GM19395 (cell line): Measurements from ENCODE around the gene PRIMPOL.
"Not testable (repeated sequence)": the region's sequence is repeated elsewhere in the genome, so short reads cannot be mapped to it uniquely, and the experiment has no call there.

Experiments
- ATAC-seq: cut with Tn5 transposase; IDR thresholded peaks from one replicate; pipeline ENCODE4 v1.9.1; 2021; ENCODE audit warnings: mild to moderate bottlenecking, moderate library complexity; ENCODE audit not compliant: unreplicated experiment

Gene PRIMPOL, protein sequence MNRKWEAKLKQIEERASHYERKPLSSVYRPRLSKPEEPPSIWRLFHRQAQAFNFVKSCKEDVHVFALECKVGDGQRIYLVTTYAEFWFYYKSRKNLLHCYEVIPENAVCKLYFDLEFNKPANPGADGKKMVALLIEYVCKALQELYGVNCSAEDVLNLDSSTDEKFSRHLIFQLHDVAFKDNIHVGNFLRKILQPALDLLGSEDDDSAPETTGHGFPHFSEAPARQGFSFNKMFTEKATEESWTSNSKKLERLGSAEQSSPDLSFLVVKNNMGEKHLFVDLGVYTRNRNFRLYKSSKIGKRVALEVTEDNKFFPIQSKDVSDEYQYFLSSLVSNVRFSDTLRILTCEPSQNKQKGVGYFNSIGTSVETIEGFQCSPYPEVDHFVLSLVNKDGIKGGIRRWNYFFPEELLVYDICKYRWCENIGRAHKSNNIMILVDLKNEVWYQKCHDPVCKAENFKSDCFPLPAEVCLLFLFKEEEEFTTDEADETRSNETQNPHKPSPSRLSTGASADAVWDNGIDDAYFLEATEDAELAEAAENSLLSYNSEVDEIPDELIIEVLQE

DNA sequence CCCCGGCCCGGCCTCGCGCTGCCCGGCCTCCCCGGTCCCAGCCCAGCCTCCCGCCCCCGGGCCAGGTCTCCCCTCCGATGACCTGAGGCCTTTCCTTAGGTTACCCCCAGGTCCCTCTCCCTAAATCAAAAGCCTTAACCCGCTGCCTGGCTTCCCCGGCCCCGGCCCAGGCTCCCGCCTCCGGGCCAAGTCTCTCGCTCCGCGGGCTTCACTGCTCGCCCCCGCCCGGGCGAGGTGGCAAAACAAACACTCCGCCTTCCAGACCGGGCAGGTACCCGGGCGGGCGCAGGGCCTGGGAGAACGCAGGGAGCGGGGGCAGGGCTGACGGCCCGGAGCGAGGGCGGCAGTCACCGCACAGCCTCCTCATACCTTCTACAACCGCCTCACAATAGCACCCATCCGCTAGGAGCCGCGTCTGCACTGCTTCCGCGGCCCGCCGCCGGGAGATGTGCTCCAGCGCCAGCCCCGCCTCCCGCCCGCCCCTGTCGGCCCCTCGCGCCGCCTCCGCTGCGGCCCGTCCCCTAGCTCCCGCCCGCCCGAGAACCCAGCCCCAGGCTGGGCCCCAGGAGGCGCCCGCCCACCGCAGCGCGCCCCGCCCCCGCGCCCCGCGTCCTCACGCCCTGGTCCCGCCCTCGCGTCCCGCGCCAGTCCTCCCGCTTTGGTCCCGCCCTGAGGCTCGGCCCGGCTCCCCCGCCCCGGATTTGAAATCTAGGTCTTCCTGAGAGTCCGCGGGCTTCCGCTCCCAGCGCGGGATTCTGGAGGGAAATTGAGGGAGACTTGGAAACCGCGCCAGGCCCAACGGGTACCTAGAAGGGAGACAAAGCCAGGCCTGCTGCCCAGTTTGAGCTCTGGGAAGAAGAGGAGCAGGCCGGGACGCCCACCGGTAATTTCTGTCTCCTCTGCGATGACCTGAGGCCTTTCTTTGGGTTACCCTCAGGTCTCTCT lies at the start of gene PRIMPOL, which contains the start of gene CASP3:
Gene PRIMPOL (plus strand): TSS at position 713 of the 945 bp plus-strand sequence. CDS start 7,403 bp downstream, outside the sequence.
Gene CASP3 (minus strand): TSS at position 422 of the 945 bp plus-strand sequence. CDS start 10,994 bp downstream, outside the sequence.
- ATAC-seq: peak; percentile 79

DNA sequence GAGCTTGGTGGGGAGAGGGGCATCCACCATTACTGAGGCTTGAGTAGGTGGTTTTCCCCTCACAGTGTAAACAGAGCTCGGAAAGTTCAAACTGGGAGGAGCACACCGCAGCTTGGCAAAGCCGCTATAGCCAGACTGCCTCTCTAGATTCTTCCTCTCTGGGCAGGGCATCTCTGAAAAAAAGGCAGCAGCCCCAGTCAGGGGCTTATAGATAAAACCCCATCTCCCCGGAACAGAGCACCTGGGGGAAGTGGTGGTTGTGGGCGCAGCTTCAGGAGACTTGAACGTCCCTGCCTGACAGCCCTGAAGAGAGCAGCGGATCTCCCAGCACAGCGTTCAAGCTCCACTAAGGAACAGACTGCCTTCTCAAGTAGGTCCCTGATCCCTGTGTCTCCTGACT lies 48.6 kb upstream of the PRIMPOL start:
- ATAC-seq: not testable (repeated sequence)

DNA sequence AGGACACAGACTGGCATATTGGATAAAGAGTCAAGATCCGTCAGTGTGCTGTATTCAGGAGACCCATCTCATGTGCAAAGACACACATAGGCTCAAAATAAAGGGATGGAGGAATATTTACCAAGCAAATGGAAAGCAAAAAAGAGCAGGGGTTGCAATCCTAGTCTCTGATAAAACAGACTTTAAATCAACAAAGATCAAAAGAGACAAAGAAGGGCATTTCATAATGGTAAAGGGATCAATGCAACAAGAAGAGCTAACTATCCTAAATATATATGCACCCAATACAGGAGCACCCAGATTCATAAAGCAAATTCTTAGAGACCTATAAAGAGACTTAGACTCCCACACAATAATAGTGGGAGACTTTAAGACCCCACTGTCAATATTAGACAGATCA lies 46.7 kb upstream of the PRIMPOL start:
- ATAC-seq: not testable (repeated sequence)

DNA sequence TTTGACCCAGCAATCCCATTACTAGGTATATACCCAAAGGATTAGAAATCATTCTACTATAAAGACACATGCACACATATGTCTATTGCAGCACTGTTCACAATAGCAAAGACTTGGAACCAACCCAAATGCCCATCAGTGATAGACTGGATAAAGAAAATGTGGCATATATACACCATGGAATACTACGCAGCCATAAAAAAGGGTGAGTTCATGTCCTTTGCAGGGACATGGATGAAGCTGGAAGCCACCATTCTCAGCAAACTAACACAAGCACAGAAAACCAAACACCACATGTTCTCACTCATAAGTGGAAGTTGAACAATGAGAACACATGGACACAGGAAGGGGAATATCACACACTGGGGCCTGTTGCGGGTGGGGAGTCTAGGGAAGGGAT lies 42.1 kb upstream of the PRIMPOL start:
- not testable (repeated sequence) for ATAC-seq

DNA sequence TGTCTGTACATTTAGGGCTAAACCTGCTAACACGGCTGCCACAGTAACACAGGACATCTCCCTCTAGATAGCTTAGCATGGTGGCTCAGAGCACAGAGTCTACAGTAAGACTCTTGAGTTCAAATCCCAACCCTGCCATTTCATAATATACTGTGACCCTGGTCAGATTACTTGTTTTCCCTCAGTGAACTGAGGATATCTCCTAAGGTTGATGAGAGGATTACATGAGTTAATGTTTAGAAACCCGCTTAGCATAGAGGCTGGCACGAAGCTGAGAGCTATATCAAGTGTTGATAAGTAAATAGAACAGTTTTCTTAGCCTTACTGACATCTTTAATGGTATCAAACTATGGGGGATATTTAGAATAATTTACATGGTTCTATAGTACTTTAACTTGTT lies 37.5 kb upstream of the PRIMPOL start:
- ATAC-seq: no peak

DNA sequence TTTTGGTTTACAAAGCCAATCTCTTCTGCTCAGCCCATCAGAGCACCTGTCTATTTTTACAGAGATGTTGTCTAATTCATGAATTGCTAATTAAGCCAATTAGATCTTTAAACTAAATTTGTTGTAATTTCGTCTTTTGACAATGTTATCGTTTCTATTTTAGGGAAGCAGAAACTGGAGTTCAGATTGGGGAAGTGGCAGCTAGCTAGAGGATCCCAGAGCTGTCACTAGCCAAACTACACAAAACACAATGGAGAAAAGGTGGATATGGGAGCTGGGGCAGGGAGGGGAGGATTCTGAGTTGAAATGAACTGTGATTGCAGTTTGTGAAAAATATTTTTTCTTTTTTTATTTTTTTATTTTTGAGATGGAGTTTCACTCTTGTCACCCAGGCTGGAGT lies 36.1 kb upstream of the PRIMPOL start:
- no peak for ATAC-seq

DNA sequence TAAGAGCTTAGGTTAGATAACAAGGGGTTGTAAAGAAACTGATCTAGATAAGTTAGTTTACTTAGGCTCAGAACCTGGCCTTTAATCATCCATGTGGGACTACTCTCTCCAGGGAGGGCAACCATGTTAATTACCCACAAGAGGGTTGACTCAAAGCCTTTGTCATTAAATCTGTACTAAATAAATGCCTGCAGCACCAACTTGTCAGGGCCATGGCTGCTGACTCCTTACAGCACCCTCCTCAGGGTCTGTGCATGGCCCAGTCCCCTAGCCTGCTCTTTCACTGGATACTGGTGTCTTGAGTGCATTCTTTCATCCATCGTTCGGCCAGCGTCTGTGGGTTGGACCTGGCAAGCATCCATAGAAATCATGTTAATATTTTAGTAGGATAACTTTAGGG lies 35.0 kb upstream of the PRIMPOL start:
- ATAC-seq: no peak

DNA sequence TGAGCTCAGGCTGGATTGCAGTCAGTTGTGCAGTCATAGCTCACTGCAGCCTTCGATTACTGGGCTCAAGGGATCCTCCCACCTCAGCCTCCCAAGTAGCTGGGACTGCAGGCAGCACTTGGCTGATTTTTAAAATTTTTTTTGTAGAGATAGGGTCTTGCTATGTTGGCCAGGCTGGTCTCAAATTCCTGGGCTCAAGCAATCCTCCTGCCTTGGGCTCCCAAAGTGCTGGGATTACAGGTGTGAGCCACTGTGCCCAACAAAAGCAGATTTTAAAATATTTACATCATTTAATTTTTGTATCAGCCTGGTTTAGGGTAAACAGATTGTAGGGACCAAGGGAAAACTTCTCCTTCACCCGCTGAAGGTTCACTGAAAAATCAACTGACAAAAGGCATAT lies 33.4 kb upstream of the PRIMPOL start:
- ATAC-seq: not testable (repeated sequence)

DNA sequence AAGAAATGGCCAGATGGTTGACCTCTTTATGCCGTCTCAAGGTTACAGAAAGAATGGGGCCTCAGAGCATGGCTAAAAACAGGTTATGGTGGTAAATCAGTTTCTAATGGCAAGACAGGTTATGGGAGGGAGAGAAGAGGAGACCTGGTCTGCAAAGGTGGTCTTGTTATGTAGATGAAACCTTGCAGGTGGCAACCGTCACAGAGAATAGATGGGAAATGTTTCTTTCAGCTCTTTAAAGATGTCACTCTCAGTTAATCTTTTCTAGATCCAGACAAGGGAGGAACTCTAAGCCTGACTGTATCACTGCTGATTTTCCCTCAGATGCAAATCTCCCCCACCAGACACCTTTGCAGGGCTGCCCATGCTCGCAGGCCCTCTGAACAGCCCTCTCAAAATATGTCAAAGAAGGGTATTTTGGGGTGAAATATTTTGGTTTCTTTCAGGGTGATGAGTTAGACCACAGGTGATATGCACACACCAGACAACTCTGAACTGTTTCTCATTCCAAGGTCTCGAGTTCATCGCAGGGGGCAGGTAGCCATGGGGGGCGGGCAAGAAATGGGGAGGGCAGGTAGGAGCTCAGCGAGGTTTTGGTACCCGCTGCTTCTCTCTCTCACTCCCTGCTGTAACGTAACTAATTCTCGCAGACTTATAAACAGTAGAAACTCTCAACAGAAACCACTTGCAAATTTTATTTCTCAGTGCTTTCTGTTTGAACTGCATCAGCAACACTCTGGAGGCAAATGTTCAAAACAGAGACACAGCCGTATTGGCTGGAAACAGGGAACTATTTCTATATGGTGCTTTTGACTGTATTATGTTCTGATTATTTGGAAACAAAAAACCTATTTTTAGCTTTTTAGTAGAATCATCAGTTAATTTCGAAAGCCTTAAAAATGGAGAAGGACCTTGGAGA lies 32.6 kb upstream of the PRIMPOL start:
- ATAC-seq: peak; percentile 89

DNA sequence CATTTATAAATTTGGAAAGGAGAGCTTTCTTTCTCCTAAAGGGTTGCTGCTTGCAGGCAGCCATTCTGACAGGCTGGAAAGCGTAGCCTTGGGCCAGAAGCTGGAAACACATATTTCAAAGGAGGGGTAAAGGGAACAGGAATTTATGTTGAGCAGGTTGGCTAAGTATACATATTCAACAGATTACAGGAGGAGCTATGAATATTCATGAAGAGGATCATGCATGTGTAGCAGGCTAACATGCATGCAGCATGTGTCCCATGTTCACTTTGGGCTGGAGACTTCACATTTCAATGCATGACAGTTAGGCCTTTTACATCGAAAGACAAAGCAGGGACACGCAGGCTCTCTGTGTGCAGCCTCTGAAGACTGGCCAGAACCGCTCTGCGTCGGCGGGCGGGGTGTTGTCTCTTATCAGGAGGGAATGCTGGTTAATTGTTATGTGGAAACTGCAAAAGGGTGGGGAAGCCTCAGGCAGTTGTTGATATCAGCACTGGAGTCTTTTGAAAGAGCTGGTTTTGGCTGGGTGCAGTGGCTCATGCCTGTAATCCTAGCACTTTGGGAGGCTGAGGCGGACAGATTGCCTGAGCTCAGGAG lies 31.8 kb upstream of the PRIMPOL start:
- ATAC-seq: no peak

DNA sequence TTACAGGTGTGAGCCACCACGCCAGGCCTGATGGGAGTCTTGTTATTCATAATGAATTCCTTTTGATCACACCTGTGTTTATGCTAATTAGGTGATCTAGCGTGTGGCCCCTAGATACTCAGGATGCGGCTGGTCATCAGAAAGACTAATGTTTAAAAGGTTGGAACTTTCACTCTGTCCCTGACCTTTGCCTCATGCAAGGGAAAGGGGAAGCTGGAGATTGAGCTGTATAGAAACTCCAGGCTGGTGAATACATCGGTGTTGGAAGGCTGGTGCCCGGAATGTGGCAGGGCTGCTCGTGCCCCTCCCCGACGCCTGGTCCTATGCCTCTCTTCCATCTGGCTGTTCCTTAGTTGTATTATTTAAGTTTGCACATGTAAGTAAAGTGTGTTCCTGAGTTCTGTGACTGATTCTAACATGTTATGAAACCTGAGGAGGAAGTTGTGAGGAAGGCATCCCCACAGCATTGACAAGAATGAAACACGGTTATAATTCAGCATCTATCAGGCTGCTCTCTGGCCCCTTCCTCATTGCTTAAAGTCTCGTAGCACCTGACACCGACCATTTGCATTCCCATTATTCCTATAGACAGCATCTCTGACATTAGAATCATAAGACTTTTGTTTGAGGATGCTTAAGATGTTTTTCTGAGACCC lies 29.2 kb upstream of the PRIMPOL start:
- no peak for ATAC-seq

DNA sequence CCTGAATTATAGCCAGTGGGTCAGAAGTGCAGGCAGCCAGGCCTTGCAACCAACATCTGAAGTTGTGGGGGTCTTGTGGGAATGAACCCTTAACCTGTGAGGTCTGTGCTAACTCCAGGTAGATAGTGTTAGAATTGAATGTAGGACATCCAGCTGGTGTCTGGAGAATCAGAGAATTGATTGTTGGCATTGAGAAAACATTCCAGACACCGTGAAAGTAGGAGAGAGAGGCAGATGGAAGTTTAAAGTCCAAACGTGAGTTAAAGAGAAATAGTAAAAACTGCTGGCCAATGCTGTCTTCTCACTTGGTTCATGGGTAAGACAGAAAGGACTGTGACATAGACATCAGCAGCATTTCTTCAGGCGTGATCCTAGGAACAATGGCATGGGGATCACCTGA lies 28.0 kb upstream of the PRIMPOL start:
- ATAC-seq: no peak

DNA sequence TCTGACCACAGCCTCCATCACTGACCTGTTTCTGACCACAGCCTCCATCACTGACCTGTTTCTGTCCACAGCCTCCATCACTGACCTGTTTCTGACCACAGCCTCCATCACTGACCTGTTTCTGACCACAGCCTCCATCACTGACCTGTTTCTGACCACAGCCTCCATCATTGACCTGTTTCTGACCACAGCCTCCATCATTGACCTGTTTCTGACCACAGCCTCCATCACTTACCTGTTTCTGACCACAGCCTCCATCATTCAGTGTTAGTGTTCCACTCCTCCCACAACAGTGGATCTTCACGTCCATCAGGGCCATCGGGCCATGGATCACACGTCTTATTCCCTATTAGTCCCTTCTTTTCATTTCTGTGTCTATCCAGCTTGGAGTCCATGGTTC lies 25.0 kb upstream of the PRIMPOL start:
- not testable (repeated sequence) for ATAC-seq

DNA sequence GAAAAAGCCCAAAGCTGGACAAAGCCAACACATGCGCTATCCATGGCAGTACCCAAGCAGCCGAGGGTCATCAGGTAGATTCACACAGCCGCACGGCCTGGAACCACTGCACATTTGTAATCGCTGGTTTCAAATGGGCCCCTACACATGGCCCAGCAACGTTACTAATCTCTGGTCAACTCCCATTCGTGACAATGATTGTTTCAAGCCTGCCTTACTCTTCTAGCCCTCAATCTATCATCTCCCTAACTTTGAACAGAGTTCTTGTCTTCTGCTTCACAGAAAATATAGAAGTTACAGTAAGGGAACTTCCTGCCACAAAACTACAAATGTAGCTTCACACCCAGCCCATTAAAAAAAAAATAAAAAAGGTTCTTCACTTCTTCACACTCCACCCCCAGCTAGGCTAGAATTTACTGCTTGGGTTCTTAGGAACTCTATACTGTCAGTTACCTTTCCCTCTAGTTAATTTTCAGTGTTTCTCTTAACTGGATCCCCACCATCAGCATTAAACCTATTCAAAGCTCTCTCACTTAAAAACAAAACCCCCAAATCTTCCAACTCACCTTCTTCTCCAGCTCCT lies 24.5 kb upstream of the PRIMPOL start:
- no peak for ATAC-seq

DNA sequence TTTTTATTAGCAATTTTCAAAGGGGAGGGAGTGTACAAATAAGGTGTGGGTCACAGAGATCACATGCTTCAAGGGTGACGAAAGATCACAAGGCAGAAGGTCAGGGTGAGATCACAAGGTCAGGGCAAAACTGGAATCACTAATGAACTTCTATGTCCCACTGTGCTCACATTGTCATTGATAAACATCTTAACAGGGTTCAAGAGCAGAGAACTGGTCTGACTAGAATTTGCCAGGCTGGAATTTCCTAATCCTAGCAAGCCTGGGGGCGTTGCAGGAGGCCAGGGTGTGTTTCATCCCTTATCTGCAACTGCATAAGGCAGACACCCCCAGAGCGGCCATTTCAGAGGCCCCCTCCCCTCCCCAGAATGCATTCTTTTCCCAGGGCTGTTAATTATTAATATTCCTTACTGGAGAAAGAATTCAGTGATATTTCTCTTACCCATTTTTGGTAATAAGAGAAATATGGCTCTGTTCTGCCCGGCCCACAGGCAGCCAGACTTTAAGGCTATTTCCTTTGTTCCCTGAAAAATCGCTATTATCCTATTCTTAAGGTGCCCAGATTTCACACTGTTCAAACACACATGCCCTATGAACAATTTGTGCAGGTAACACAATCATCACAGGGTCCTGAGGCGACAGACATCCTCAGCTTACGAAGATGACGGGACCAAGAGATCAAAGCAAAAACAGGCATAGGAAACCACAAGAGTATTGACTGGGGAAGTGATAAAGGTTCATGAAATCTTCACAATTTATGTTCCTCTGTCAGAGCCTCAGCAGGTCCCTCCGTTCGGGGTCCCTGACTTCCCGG lies 23.5 kb upstream of the PRIMPOL start:
- ATAC-seq: not testable (repeated sequence)

DNA sequence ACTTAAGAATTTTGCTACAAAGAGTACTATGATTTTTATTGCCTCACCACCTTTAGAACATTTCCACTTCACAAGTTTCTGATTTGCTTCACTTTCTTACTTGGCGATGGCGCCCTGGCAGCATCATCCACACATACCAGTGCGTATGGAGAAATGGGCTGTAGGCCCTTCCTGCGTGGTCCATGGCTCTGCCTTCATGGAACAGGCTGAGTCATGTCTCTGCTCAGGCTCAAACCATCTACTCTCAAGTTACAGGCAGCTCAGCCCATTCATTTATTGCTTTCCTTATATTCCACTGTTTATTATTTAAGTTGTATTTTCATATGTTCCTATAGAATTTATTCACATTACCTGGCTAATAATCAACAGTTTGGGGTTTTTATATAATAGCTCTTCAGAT lies 21.4 kb upstream of the PRIMPOL start:
- no peak for ATAC-seq

DNA sequence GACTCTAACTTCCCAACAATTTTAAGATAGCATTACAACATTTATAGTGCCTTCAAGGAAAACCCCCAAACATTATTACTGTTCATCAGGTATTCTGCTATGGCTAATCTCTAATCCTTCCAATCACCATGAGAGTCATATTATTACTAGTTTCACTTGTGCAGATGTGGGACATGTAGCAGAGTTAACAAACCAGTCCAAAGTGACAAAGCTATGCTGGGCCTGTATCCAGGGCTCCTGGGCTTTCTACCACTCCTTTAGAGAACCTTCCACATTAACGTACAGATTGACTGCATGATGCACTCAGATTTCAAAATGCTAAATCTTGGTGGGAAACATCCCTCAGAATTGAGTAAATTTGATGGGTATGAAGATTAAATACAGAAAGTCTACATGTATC lies 16.7 kb upstream of the PRIMPOL start:
- no peak for ATAC-seq

DNA sequence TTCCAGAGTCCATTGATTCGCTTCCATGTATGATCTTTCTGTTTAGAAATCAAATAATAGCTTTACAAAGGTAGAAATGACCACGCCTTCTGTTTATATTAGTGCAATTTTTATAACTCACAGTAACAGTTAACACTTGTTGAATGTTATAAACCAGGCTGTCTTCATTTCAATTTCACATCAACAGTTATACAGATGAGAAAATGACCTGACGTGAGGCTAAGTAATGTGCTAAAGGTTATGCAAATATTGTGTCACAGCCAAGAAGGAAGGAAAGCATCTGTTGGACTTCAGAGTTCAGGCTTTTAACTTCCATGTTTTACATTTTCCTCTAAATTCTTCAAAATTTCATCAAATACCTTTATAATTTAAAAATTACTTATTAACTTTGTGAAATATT lies 14.2 kb upstream of the PRIMPOL start:
- ATAC-seq: no peak
